Suppressor macrophage treated with lipopolysaccharide for 1 hour (primary cell): ENCODE results near the gene AGAP5.
A peak's percentile ranks its signal among the peaks of the same experiment; 100 is the strongest.

Source experiments
- DNase-seq, 3 donors: peaks; one replicate each; pipeline ENCODE4 v3.0.0-alpha.2; 2020 to 2022

The AGAP5 gene

DNA sequence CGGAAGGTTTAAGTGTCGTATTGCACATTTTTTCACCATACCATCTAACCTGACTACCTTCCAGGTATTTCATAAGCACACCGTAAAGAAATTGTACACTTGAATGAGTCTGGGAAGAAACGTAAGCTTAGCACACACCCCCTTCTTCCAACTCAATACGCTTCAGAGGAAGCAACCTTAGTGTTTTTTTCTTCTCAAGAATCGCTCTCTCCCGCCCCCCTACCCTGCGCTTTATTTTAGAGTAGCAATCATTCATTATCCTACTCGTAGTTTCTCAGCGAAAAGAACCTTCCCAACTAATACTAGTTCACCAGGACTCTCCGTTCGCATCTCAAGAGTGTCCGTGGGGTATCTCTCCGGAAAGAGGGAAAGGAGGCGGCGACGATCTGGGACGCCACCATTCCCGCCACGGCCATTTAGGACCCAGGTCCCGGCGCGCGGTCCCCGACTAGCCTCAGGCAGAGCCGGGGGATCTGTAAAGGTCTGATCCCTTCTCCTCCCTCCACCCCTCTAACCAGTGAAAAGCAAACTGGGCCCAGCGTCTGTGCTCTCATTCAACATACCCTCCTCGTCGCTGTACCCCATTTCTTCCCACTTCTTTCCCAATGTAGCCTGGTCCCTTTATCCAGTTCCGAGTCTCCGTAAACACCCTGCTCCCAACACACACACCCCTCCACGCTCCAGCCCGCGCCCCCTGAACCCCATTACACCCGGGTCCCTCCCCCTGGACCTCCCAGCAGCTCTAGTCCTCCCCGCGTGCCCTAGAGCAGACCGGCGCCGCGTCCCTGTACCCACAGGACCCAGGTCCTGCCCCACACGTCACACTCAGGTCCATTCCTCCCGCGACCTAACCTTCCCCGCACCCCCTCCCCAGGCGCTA lies 72.7 kb downstream of the AGAP5 start:
- DNase-seq = peak; percentile 22 to 45 (median 30)
